Nephron progenitor cell (in vitro differentiated cells): ENCODE data around the gene RHOJ.

Experiments
- DNase-seq: peaks from one replicate; pipeline ENCODE4 v3.0.0; 2021
- H3K27ac Mint-ChIP-seq: 2 replicates; pipeline ENCODE4 v1.8.0; 2021; ENCODE audit warnings: mild to moderate bottlenecking, moderate library complexity, mixed read lengths
- H3K27me3 Mint-ChIP-seq: 2 replicates; pipeline ENCODE4 v1.8.0; 2021; ENCODE audit warnings: mild to moderate bottlenecking, low read depth, mixed read lengths; ENCODE audit not compliant: poor library complexity
- H3K36me3 Mint-ChIP-seq: 2 replicates; pipeline ENCODE4 v1.8.0; 2021; ENCODE audit warnings: low read depth, mixed read lengths
- H3K4me1 Mint-ChIP-seq: 2 replicates; pipeline ENCODE4 v1.8.0; 2021; ENCODE audit warnings: mixed read lengths
- H3K4me3 Mint-ChIP-seq: 2 replicates; pipeline ENCODE4 v1.8.0; 2021; ENCODE audit warnings: mild to moderate bottlenecking, moderate library complexity, mixed read lengths
- H3K9me3 Mint-ChIP-seq: 2 replicates; pipeline ENCODE4 v1.8.0; 2021; ENCODE audit warnings: mild to moderate bottlenecking, moderate library complexity, mixed read lengths
- CTCF ChIP-seq: fragments of 200-600 bp; sonication (generic); IDR thresholded peaks from 2 replicates; pipeline ENCODE4 v1.5.0; 2021; ENCODE audit warnings: antibody characterized with exemption

The RHOJ gene

GRCh38 chr14:63182968-63183367 lies 21.3 kb upstream of the RHOJ start:
- DNase-seq, result no peak
- Mint-ChIP-seq H3K9me3 (peaks cover 12% of the 10 kb centered on the region), H3K27me3 (peaks cover 5% of the 10 kb centered on the region), H3K36me3 (no peaks in the 10 kb centered on the region), H3K4me1 (no peaks in the 10 kb centered on the region), H3K4me3 (no peak overlapping the region), H3K27ac (no peak overlapping the region)
- no peak for TF ChIP-seq CTCF

GRCh38 chr14:63186453-63186852 lies 17.8 kb upstream of the RHOJ start:
- no peak for TF ChIP-seq CTCF
- Mint-ChIP-seq H3K9me3 (peaks cover 12% of the 10 kb centered on the region), H3K27me3 (no peaks in the 10 kb centered on the region), H3K4me1 (no peaks in the 10 kb centered on the region), H3K4me3 (no peak overlapping the region), H3K36me3 (no peaks in the 10 kb centered on the region), H3K27ac (no peak overlapping the region)
- DNase-seq, result no peak

GRCh38 chr14:63191211-63191610 lies 13.0 kb upstream of the RHOJ start:
- H3K4me1 Mint-ChIP-seq, result no peaks in the 10 kb centered on the region
- no peak for TF ChIP-seq CTCF
- H3K27me3 Mint-ChIP-seq, result peaks cover 3% of the 10 kb centered on the region
- no peak overlapping the region for H3K4me3 Mint-ChIP-seq
- peaks cover 23% of the 10 kb centered on the region for H3K9me3 Mint-ChIP-seq
- H3K27ac Mint-ChIP-seq, result no peak overlapping the region
- H3K36me3 Mint-ChIP-seq, result peaks cover 5% of the 10 kb centered on the region
- DNase-seq, result no peak

GRCh38 chr14:63192085-63192484 lies 12.2 kb upstream of the RHOJ start:
- H3K36me3 Mint-ChIP-seq, result peaks cover 5% of the 10 kb centered on the region
- no peaks in the 10 kb centered on the region for H3K4me1 Mint-ChIP-seq
- H3K27ac Mint-ChIP-seq, result no peak overlapping the region
- no peak for TF ChIP-seq CTCF
- H3K9me3 Mint-ChIP-seq, result peaks cover 23% of the 10 kb centered on the region
- H3K27me3 Mint-ChIP-seq, result peaks cover 3% of the 10 kb centered on the region
- DNase-seq, result no peak
- H3K4me3 Mint-ChIP-seq, result no peak overlapping the region

GRCh38 chr14:63193236-63193635 lies 11.0 kb upstream of the RHOJ start:
- no peak for TF ChIP-seq CTCF
- peaks cover 5% of the 10 kb centered on the region for H3K36me3 Mint-ChIP-seq

GRCh38 chr14:63200035-63200740 lies 4.1 kb upstream of the RHOJ start:
- H3K4me3 Mint-ChIP-seq, result no peak overlapping the region
- no peaks in the 10 kb centered on the region for H3K4me1 Mint-ChIP-seq
- no peak for TF ChIP-seq CTCF
- no peak for DNase-seq
- H3K27me3 Mint-ChIP-seq, result peaks cover 3% of the 10 kb centered on the region
- H3K9me3 Mint-ChIP-seq, result peaks cover 17% of the 10 kb centered on the region
- H3K36me3 Mint-ChIP-seq, result no peaks in the 10 kb centered on the region
- H3K27ac Mint-ChIP-seq, result no peak overlapping the region

More at GRCh38 chr14:63193236-63193635, 11.0 kb upstream of the RHOJ start:
- Mint-ChIP-seq H3K4me3 (no peak overlapping the region), H3K27me3 (peaks cover 3% of the 10 kb centered on the region), H3K4me1 (no peaks in the 10 kb centered on the region), H3K27ac (no peak overlapping the region), H3K9me3 (peaks cover 25% of the 10 kb centered on the region)
- no peak for DNase-seq
